HPDE6-E6E7 (cell line): ENCODE measurements around the gene MBD1.
"Not testable (repeated sequence)": the region's sequence is repeated elsewhere in the genome, so short reads cannot be mapped to it uniquely, and the experiment has no call there.

ENCODE experiments used
- DNase-seq: peaks from one replicate; pipeline ENCODE4 v3.0.0; 2011; ENCODE audit warnings: missing footprints; ENCODE audit errors: extremely low spot score

The MBD1 gene

GRCh38 chr18:50289108-50289443 is 7.8 kb upstream of the MBD1 start:
- no peak for DNase-seq

- DNase-seq = not testable (repeated sequence)
Measured at GRCh38 chr18:50288348-50289107, 7.2 kb upstream of the MBD1 start.

- DNase-seq = peak; percentile 85
Measured at GRCh38 chr18:50287441-50288347, 6.4 kb upstream of the MBD1 start, which contains the start of gene CXXC1. Gene CXXC1, minus strand, starts transcription at chr18:50287692. Its CDS starts 103 bp downstream, at chr18:50287589.

- DNase-seq = no peak
Measured at GRCh38 chr18:50287028-50287440, 5.7 kb upstream of the MBD1 start.

- DNase-seq = no peak
Measured at GRCh38 chr18:50286391-50287027, 5.2 kb upstream of the MBD1 start.

GRCh38 chr18:50285631-50286321 is 4.5 kb upstream of the MBD1 start:
- no peak for DNase-seq

- DNase-seq = no peak
Measured at GRCh38 chr18:50285071-50285470, 3.7 kb upstream of the MBD1 start.

GRCh38 chr18:50284255-50284885 is 3.0 kb upstream of the MBD1 start:
- DNase-seq = peak; percentile 46

GRCh38 chr18:50283469-50284209 is 2.3 kb upstream of the MBD1 start:
- no peak for DNase-seq

- no peak for DNase-seq
Measured at GRCh38 chr18:50282521-50283335, 1.4 kb upstream of the MBD1 start.

- DNase-seq = no peak
Measured at GRCh38 chr18:50281972-50282520, 723 bp upstream of the MBD1 start.

GRCh38 chr18:50280707-50281294 is 522 bp downstream of the MBD1 start:
- DNase-seq = no peak

- DNase-seq = no peak
Measured at GRCh38 chr18:50279752-50280151, 1.6 kb downstream of the MBD1 start.

- peak; percentile 76 for DNase-seq
Measured at GRCh38 chr18:50277942-50278341, 3.4 kb downstream of the MBD1 start.

GRCh38 chr18:50276452-50276851 is 4.9 kb downstream of the MBD1 start:
- DNase-seq = no peak

- no peak for DNase-seq
Measured at GRCh38 chr18:50275503-50276036, 5.8 kb downstream of the MBD1 start.

- DNase-seq = no peak
Measured at GRCh38 chr18:50274941-50275340, 6.4 kb downstream of the MBD1 start.

GRCh38 chr18:50274044-50274442 is 7.3 kb downstream of the MBD1 start:
- no peak for DNase-seq
